LNCaP clone FGC (cell line): Measurements from ENCODE around the gene TMPRSS11E.

Experiments
- DNase-seq: peaks from one replicate; pipeline ENCODE4 v3.0.0-alpha.2; 2011; ENCODE audit warnings: low read depth
- H3K4me3 ChIP-seq: 2 replicates; pipeline ENCODE4 v1.5.1; 2011; ENCODE audit warnings: mild to moderate bottlenecking, low read depth, low read length, control low read depth
- CTCF ChIP-seq: IDR thresholded peaks from 2 replicates; pipeline ENCODE4 v1.5.1; 2012; ENCODE audit warnings: mild to moderate bottlenecking; ENCODE audit not compliant: control insufficient read depth, insufficient read depth; ENCODE audit errors: extremely low read depth

TMPRSS11E gene

GRCh38 chr4:68433582-68433981 is 13.7 kb upstream of the TMPRSS11E start:
- no peak for DNase-seq
- no peak for TF ChIP-seq CTCF
- no peak overlapping the region for H3K4me3 ChIP-seq

GRCh38 chr4:68434277-68434676 is 13.0 kb upstream of the TMPRSS11E start:
- no peak for DNase-seq
- TF ChIP-seq CTCF, result no peak
- H3K4me3 ChIP-seq, result no peak overlapping the region

GRCh38 chr4:68434836-68435235 is 12.4 kb upstream of the TMPRSS11E start:
- no peak for DNase-seq
- no peak for TF ChIP-seq CTCF
- H3K4me3 ChIP-seq, result no peak overlapping the region

GRCh38 chr4:68445111-68445510 is 2.2 kb upstream of the TMPRSS11E start:
- DNase-seq, result no peak
- TF ChIP-seq CTCF, result no peak
- H3K4me3 ChIP-seq, result no peak overlapping the region

GRCh38 chr4:68451246-68452211 is 4.3 kb downstream of the TMPRSS11E start:
- no peak for DNase-seq
- no peak for TF ChIP-seq CTCF
- H3K4me3 ChIP-seq, result no peak overlapping the region

- DNase-seq, result no peak
- no peak for TF ChIP-seq CTCF
- no peak overlapping the region for H3K4me3 ChIP-seq
Measured at GRCh38 chr4:68460085-68460484, 12.8 kb downstream of the TMPRSS11E start.
